Right cardiac atrium (tissue), 5 donors: ENCODE measurements around the gene RUVBL2. TPM values are rescaled to one million over a fixed set of nuclear protein-coding genes. Genes with fewer than 3 reads are reported as not detected.
"Not testable (repeated sequence)": the region's sequence is repeated elsewhere in the genome, so short reads cannot be mapped to it uniquely, and the experiment has no call there.

Experiments used
- ATAC-seq, 2 donors: fragments of 200-7000 bp; cut with Tn5 transposase; one replicate each; pipeline versions ENCODE4 v1.8.0 to v1.9.1; 2020; ENCODE audit warnings: moderate library complexity in 2 of 2, mild to moderate bottlenecking in 1 of 2
- DNase-seq, 3 donors: peaks; one replicate each; pipeline ENCODE4 v3.0.0-alpha.2; 2020
- H3K27ac ChIP-seq: one replicate; pipeline ENCODE4 v1.5.1; 2013; ENCODE audit warnings: mild to moderate bottlenecking, low read length, control low read depth, moderate library complexity
- H3K27me3 ChIP-seq: one replicate; pipeline ENCODE4 v1.6.1; 2013; ENCODE audit not compliant: control insufficient read depth, insufficient read depth
- H3K4me1 ChIP-seq: one replicate; pipeline ENCODE4 v1.6.1; 2013; ENCODE audit warnings: low read length; ENCODE audit not compliant: control insufficient read depth, insufficient read depth
- H3K4me3 ChIP-seq: one replicate; pipeline ENCODE4 v1.5.1; 2013; ENCODE audit warnings: low read length, control low read depth
- H3K9me3 ChIP-seq: one replicate; pipeline ENCODE4 v1.6.1; 2013; ENCODE audit warnings: low read length; ENCODE audit not compliant: control insufficient read depth
- WGBS: extraction: QIAGEN DNeasy Blood & Tissue Kit; methylation state at CpG from one replicate; pipeline ENCODE4 v1.1.7; 2013; 5-methylcytosine and 5-hydroxymethylcytosine counted together
- intact Hi-C, 4 donors: fragments of 100-400 bp; cut with DNase I; formaldehyde crosslinking; loops; one replicate each; pipeline versions ENCODE4 v1.11.0 to v1.14.0; 2022 to 2023
- polyA plus RNA-seq: library from polyadenylated mRNA; stranded (reverse); fragments of 200-250 nt; gene quantifications from one replicate; pipeline ENCODE4 v1.2.3, GENCODE V29; 2013
- total RNA-seq, 4 donors: library from RNA; stranded (reverse); fragmentation: NEBNext Ultra II Directional; extraction: Animal tissue kit (Norgen Biotek cat#: 25700); gene quantifications; one replicate each; pipeline ENCODE4 v1.2.1, GENCODE V29; 2021
- donor health status: healthy with polysubstance abuse.
- donor health status: DM: no; HTN: yes; CAD: no.
- donor health status: DM: no; HTN: no; CAD: no.
- donor health status: DM: no; HTN: yes; CAD: no; lungs with severe emphysema.
- donor health status: DM: yes; HTN: yes; CAD: no.

The RUVBL2 gene
- total and polyA plus RNA-seq, 5 donors = 39.4 to 54.5 (median 46.6) TPM

DNA sequence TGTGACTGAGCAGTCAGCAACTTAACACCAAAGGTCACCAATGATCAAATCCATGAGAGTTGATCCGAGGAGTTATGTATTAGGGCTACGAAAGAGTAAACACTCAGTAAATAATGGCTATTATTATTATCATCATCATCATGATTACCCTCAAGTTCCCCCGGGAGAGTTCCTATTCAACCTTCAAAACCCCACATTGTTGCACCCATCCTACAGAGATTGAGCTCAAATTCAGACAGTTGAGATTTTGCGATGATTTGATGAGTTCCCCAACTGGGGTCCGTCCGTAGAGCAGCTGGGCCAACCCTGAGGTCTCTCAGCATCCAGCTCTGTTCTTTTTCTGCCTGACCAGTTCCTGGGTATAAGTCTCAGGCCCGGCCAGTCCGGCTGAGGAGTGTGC lies 44.4 kb downstream of the RUVBL2 start:
- WGBS = 93% methylated on average over 6 of the region's 8 CpGs
- DNase-seq, H3K9me3 ChIP-seq, H3K27me3 ChIP-seq, H3K4me3 ChIP-seq, intact Hi-C loops, ATAC-seq, H3K27ac ChIP-seq, H3K4me1 ChIP-seq: not testable (repeated sequence)

DNA sequence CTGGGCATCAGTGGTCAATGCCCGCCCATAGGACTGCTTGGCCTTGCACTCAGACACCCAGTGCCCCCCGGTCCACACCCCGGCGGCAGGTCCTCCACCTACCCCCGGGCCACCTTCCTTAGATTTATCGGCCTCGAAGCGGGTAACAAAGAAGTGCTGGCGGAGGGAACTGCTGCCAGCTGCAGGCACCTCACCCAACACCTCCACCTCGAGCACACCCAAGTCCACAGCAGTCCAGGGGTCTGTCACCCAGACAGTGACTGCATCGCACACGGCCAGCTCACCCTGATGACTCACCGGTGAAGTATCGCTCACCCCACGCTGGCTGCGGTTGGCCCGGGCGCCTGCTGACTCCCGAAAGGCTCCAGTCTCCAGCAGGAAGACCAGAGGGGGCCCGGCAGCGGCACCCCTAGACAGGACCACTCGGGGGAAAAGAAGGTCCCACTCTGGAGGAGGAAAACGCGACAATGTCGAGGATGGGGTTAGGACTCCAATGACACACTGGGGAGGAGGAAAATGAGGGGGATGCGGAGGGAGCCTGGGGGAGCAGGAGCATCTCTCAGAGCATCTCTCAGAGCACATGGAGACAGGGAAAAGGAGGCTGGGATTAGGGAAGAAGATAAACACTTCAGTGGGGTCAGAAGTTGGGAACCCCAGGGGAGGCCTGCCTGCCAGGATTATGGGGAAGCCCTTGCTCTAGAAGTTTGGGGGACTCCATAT lies 45.0 kb downstream of the RUVBL2 start:
- H3K27me3 ChIP-seq, H3K4me3 ChIP-seq, H3K9me3 ChIP-seq, ATAC-seq, intact Hi-C loops, H3K27ac ChIP-seq, H3K4me1 ChIP-seq: not testable (repeated sequence)
- DNase-seq = peak in 1 of 3 donors; percentile 6
- 84% methylated on average over 26 of the region's 26 CpGs for WGBS

DNA sequence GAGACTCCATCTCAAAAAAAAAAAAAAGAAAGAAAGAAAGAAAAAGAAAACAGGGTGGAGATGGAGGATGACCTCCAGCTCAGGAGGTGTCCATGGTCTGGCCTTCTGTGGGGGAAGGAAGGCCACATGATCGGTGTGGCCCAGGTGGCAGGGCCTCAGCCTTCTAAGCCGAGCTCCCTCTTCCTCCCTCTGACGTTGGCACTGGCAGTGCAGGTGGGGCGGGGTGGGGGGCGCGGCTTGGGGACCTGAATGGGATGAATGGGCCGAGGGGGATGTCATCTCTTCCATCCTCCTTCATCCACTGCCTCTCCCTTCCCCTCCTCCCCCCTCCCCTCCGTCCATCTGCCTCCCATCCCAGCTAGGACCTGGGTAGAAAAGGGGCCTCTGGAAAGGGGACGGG lies 46.0 kb downstream of the RUVBL2 start:
- H3K4me1 ChIP-seq, H3K27me3 ChIP-seq, H3K4me3 ChIP-seq, intact Hi-C loops, H3K27ac ChIP-seq, H3K9me3 ChIP-seq, ATAC-seq: not testable (repeated sequence)
- DNase-seq = peak in 1 of 3 donors; percentile 0
- WGBS = 69% methylated on average over 9 of the region's 9 CpGs

DNA sequence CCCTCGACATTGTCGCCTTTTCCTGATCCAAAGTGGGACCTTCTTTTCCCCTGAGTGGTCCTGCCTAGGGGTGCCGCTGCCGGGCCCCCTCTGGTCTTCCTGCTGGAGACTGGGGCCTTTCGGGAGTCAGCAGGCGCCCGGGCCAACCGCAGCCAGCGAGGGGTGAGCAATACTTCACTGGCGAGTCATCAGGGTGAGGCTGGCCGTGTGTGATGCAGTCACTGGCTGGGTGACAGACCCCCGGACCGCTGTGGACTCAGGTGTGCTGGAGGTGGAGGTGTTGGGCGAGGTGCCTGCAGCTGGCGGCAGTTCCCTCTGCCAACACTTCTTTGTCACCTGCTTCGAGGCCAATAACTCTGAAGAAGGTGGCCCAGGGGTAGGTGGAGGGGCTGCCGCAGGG lies 48.5 kb downstream of the RUVBL2 start:
- Histone ChIP-seq H3K27me3 (no peaks in the 10 kb centered on the region), H3K4me1 (no peaks in the 10 kb centered on the region), H3K27ac (no peak overlapping the region), H3K9me3 (no peaks in the 10 kb centered on the region), H3K4me3 (no peak overlapping the region)
- DNase-seq (no peak), ATAC-seq (no peak)
- intact Hi-C loops = no loop called here
- WGBS = 78% methylated on average over 17 of the region's 17 CpGs

DNA sequence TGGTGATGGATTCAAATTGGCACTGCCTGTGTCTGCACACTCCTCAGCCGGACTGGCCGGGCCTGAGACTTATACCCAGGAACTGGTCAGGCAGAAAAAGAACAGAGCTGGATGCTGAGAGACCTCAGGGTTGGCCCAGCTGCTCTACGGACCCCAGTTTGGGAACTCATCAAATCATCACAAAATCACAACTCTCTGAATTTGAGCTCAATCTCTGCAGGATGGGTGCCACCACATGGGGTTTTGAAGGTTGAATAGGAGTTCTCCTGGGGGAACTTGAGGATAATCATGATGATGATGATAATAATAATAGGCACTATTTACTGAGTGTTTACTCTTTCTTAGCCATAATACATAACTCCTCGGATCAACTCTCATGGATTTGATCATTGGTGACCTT lies 49.0 kb downstream of the RUVBL2 start:
- H3K27me3 ChIP-seq, H3K4me3 ChIP-seq, H3K27ac ChIP-seq, H3K4me1 ChIP-seq, H3K9me3 ChIP-seq, ATAC-seq, intact Hi-C loops, DNase-seq: not testable (repeated sequence)
- 90% methylated on average over 4 of the region's 4 CpGs for WGBS

DNA sequence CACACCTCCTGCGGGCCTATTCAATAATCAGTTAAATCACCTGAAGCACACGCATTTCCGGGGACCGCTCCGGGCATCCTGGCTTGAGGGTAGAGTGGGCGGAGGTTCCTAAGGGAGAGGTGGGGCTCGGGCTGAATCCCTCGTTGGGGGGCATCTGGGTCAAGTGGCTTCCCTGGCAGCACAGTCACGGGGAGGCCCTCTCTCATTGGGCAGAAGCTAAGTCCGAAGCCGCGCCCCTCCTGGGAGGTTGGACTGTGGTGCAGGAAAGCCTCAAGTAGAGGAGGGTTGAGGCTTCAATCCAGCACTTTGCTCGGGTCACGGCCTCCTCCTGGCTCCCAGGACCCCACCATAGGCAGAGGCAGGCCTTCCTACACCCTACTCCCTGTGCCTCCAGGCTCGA lies 49.9 kb downstream of the RUVBL2 start, which contains the start of gene CGB5:
CGB5 (plus strand) TSS at position 301 of the 400 bp plus-strand sequence. CDS start 362 bp downstream, outside the sequence.
- H3K27me3 ChIP-seq, H3K27ac ChIP-seq, intact Hi-C loops, H3K4me3 ChIP-seq, H3K4me1 ChIP-seq, ATAC-seq, DNase-seq, H3K9me3 ChIP-seq: not testable (repeated sequence)
- WGBS = 64% methylated on average over 15 of the region's 15 CpGs

DNA sequence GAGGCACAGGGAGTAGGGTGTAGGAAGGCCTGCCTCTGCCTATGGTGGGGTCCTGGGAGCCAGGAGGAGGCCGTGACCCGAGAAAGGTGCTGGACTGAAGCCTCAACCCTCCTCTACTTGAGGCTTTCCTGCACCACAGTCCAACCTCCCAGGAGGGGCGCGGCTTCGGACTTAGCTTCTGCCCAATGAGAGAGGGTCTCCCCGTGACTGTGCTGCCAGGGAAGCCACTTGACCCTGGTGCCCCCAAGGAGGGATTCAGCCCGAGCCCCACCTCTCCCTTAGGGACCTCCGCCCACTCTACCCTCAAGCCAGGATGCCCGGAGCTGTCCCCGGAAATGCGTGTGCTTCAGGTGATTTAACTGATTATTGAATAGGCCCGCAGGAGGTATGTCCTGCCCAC lies 55.3 kb downstream of the RUVBL2 start, which contains the start of gene CGB8:
CGB8 (minus strand) TSS at position 101 of the 400 bp plus-strand sequence. CDS start 372 bp downstream, outside the sequence.
- DNase-seq, intact Hi-C loops, H3K4me1 ChIP-seq, H3K4me3 ChIP-seq, H3K27ac ChIP-seq, ATAC-seq, H3K27me3 ChIP-seq, H3K9me3 ChIP-seq: not testable (repeated sequence)
- 67% methylated on average over 12 of the region's 12 CpGs for WGBS

DNA sequence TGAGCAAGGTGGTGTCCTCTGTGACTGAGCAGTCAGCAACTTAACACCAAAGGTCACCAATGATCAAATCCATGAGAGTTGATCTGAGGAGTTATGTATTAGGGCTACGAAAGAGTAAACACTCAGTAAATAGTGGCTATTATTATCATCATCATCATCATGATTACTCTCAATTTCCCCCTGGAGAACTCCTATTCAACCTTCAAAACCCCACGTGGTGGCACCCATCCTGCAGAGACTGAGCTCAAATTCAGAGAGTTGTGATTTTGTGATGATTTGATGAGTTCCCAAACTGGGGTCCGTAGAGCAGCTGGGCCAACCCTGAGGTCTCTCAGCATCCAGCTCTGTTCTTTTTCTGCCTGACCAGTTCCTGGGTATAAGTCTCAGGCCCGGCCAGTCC lies 56.1 kb downstream of the RUVBL2 start:
- intact Hi-C loops, H3K27me3 ChIP-seq, H3K4me3 ChIP-seq, H3K4me1 ChIP-seq, H3K9me3 ChIP-seq, DNase-seq, ATAC-seq, H3K27ac ChIP-seq: not testable (repeated sequence)
- WGBS = 82% methylated on average over 3 of the region's 4 CpGs

DNA sequence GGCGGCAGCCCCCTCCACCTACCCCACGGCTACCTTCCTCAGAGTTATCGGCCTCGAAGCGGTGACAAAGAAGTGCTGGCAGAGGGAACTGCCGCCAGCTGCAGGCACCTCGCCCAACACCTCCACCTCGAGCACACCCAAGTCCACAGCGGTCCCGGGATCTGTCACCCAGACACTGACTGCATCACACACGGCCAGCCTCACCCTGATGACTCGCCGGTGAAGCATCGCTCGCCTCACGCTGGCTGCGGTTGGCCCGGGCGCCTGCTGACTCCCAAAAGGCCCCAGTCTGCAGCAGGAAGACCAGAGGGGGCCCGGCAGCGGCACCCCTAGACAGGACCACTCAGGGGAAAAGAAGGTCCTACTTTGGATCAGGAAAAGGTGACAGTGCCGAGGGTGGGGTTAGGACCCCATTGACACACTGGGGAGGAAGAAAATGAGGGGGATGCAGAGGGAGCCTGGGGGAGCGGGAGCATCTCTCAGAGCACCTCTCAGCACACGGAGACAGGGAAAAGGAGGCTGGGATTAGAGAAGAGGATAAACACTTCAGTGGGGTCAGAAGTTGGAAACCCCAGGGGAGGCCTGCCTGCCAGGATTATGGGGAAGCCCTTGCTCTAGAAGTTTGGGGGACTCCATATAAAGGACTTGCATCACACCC lies 56.8 kb downstream of the RUVBL2 start:
- WGBS = 70% methylated on average over 24 of the region's 24 CpGs
- H3K4me3 ChIP-seq, H3K27me3 ChIP-seq, H3K27ac ChIP-seq, ATAC-seq, H3K9me3 ChIP-seq, DNase-seq, intact Hi-C loops, H3K4me1 ChIP-seq: not testable (repeated sequence)

DNA sequence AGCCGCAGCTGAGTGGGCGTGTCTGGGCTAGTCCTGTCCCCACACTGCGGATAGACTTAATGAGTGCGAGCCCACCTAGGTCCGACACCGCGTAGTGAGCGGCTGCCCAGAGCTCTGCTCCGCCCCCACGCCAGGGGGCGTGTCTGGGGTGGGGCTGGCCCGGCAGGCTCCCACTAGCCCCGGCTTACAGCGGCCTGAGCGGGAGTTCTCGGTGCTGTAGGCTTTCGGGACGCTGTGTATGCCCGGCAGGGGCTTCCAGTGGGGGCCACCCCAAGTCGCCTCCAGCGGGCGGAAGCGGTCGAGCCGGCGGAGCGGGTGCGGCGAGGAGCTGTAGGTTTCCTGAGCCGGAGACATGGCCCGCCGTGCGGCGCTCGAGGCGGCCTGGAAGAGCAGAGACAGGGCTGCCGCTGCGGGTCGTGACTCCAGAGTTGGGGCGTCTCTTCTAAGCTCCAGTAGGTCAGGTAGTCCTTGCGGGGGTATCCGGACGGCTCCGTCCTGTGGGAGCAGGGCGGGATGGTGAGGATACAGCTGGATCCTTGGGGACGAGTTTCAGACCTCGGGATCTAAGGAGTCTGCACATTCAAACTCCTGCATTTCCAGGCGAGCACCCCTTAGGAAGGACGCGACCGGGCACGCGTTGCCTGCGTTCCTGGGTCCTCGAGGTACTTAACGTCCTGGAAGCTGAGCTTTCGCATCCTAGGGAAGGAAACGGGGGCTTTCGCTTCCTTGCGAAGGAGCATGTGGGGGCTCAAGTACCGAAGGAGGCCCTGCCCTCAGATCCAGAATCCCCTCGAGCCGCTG lies 62.6 kb downstream of the RUVBL2 start:
- Histone ChIP-seq H3K27ac (no peak overlapping the region), H3K9me3 (no peaks in the 10 kb centered on the region), H3K4me1 (no peaks in the 10 kb centered on the region), H3K4me3 (peak overlapping the region; percentile 49), H3K27me3 (no peaks in the 10 kb centered on the region)
- peak; percentile 84 to 90 for ATAC-seq
- whole genome bisulfite sequencing = 1% methylated on average over 63 of the region's 63 CpGs
- intact Hi-C loops = no loop called here
- DNase-seq = peak; percentile 61 to 84 (median 84)
